OCI-LY7 (cell line): ENCODE results near the gene HELZ. TPM values are rescaled to one million over a fixed set of nuclear protein-coding genes. Genes with fewer than 3 reads are reported as not detected.

Experiments used
- BruUV-seq: library from RNA; stranded (reverse); fragments of 400-500 nt; replicated peaks from 2 replicates; lab custom pipeline; 2021; lab: Mats Ljungman, UMichigan
- CTCF ChIA-PET: fragments of 300-600 bp; sonication (Branson Sonifier 250); formaldehyde crosslinking; loops from one replicate; lab custom pipeline; 2022; ENCODE audit warnings: antibody characterized with exemption; ENCODE audit not compliant: unreplicated experiment; lab: Charles Lee
- POLR2A ChIA-PET: fragments of 300-600 bp; sonication (Branson Sonifier 250); formaldehyde crosslinking; loops from one replicate; lab custom pipeline; 2022; ENCODE audit warnings: antibody characterized with exemption; lab: Charles Lee
- DNase-seq: peaks from one replicate; pipeline ENCODE4 v3.0.0-alpha.2; 2015; ENCODE audit warnings: low spot score
- H2AFZ ChIP-seq: fragments of 200-600 bp; sonication (generic), shearing (Covaris generic); 2 replicates; pipeline ENCODE4 v1.6.1; 2014; ENCODE audit warnings: mild to moderate bottlenecking, antibody characterized with exemption, low read length, moderate library complexity
- H3K27ac ChIP-seq: fragments of 200-600 bp; sonication (generic); 2 replicates; pipeline ENCODE4 v1.5.1; 2014; ENCODE audit warnings: mixed run types, low read depth, mild to moderate bottlenecking, moderate library complexity, low read length, inconsistent platforms; ENCODE audit not compliant: poor library complexity, severe bottlenecking
- H3K36me3 ChIP-seq: fragments of 200-600 bp; sonication (generic); 2 replicates; pipeline ENCODE4 v1.6.1; 2014; ENCODE audit warnings: mild to moderate bottlenecking, antibody characterized with exemption, low read length, moderate library complexity, mixed read lengths; ENCODE audit not compliant: insufficient read depth
- H3K4me1 ChIP-seq: fragments of 200-600 bp; sonication (generic); 2 replicates; pipeline ENCODE4 v1.5.1; 2014; ENCODE audit warnings: mild to moderate bottlenecking, low read length; ENCODE audit not compliant: insufficient read depth, poor library complexity, severe bottlenecking
- H3K4me2 ChIP-seq: fragments of 200-600 bp; sonication (generic); 2 replicates; pipeline ENCODE4 v1.6.1; 2014; ENCODE audit warnings: mild to moderate bottlenecking, low read length
- H3K4me3 ChIP-seq: fragments of 200-600 bp; sonication (generic); 2 replicates; pipeline ENCODE4 v1.5.1; 2014; ENCODE audit warnings: mild to moderate bottlenecking, low read depth, low read length; ENCODE audit not compliant: poor library complexity, severe bottlenecking
- H3K79me2 ChIP-seq: fragments of 200-600 bp; sonication (generic); 2 replicates; pipeline ENCODE4 v1.6.1; 2016; ENCODE audit warnings: low read depth, mild to moderate bottlenecking, low read length, moderate library complexity, mixed read lengths; ENCODE audit not compliant: insufficient read depth
- H3K9me2 ChIP-seq: fragments of 200-600 bp; sonication (generic); 2 replicates; pipeline ENCODE4 v1.6.1; 2016; ENCODE audit warnings: mild to moderate bottlenecking, low read length, mixed read lengths; ENCODE audit not compliant: insufficient read depth
- H3K9me3 ChIP-seq: fragments of 200-600 bp; sonication (generic); 2 replicates; pipeline ENCODE4 v1.6.1; 2014; ENCODE audit warnings: mild to moderate bottlenecking, mixed run types, low read length, mixed read lengths
- H4K20me1 ChIP-seq: fragments of 200-600 bp; sonication (generic); 2 replicates; pipeline ENCODE4 v1.6.1; 2014; ENCODE audit warnings: mild to moderate bottlenecking, antibody characterized with exemption, low read length, moderate library complexity, mixed read lengths; ENCODE audit not compliant: insufficient read depth
- CTCF ChIP-seq: fragments of 200-600 bp; sonication (generic); conservative IDR thresholded peaks from 2 replicates; pipeline ENCODE4 v1.5.1; 2014; ENCODE audit warnings: mild to moderate bottlenecking, antibody characterized with exemption, low read length, moderate library complexity, mixed read lengths
- EZH2phosphoT487 ChIP-seq: fragments of 200-600 bp; sonication (generic); IDR thresholded peaks from 2 replicates; pipeline ENCODE4 v1.6.1; 2018; ENCODE audit warnings: low read depth, borderline replicate concordance, mild to moderate bottlenecking, mixed run types, antibody characterized with exemption, low read length, moderate library complexity, mixed read lengths
- intact Hi-C: fragments of 100-400 bp; cut with micrococcal nuclease; formaldehyde crosslinking; loops from one replicate; pipeline ENCODE4 v1.10.0; 2022; ENCODE audit not compliant: unreplicated experiment
- total RNA-seq, 2 experiments: library from RNA; depleted of rRNA in 1 of 2; stranded (reverse); fragments of >200 nt in 1 of 2; shearing (Covaris generic) in 1 of 2; gene quantifications; 2 replicates each; pipeline ENCODE4 v1.2.3, GENCODE V29; 2014 to 2022

Gene HELZ
- total RNA-seq, 2 experiments from 2014 or later, result 33.9 to 58.9 TPM

- CTCF ChIA-PET, result no interaction called here
- H3K4me2 ChIP-seq, result no peak overlapping the region
- peaks cover 2% of the 10 kb centered on the region for H3K4me1 ChIP-seq
- no peaks in the 10 kb centered on the region for H3K36me3 ChIP-seq
- POLR2A ChIA-PET, result no interaction called here
- no peaks in the 10 kb centered on the region for H3K9me2 ChIP-seq
- TF ChIP-seq CTCF, result no peak
- TF ChIP-seq EZH2phosphoT487, result no peak
- no peak overlapping the region for H3K4me3 ChIP-seq
- H4K20me1 ChIP-seq, result no peaks in the 10 kb centered on the region
- intact Hi-C loops, result no loop called here
- H2AFZ ChIP-seq, result no peak overlapping the region
- H3K27ac ChIP-seq, result no peak overlapping the region
- BruUV-seq, result no TSS peak
- no peaks in the 10 kb centered on the region for H3K79me2 ChIP-seq
- no peak for DNase-seq
- H3K9me3 ChIP-seq, result peaks cover 13% of the 10 kb centered on the region; the same call in 1 of the 2 replicates
Observed at GRCh38 chr17:67051155-67051538, 193.8 kb downstream of the HELZ start.

GRCh38 chr17:67050471-67051154, 194.4 kb downstream of the HELZ start:
- intact Hi-C loops, result no loop called here
- Histone ChIP-seq H3K4me2 (no peak overlapping the region), H3K4me1 (no peaks in the 10 kb centered on the region), H3K4me3 (no peak overlapping the region), H3K79me2 (no peaks in the 10 kb centered on the region), H2AFZ (no peak overlapping the region), H3K36me3 (no peaks in the 10 kb centered on the region), H3K9me3 (peaks cover 13% of the 10 kb centered on the region; the same call in 1 of the 2 replicates), H3K9me2 (no peaks in the 10 kb centered on the region), H4K20me1 (no peaks in the 10 kb centered on the region), H3K27ac (no peak overlapping the region)
- ChIA-PET POLR2A (no interaction called here), CTCF (no interaction called here)
- no peak for DNase-seq
- BruUV-seq, result no TSS peak
- TF ChIP-seq CTCF (no peak), EZH2phosphoT487 (no peak)

GRCh38 chr17:67050066-67050465, 194.9 kb downstream of the HELZ start:
- TF ChIP-seq CTCF, result no peak
- TF ChIP-seq EZH2phosphoT487, result no peak
- DNase-seq, result no peak
- H3K27ac ChIP-seq, result no peak overlapping the region
- no peaks in the 10 kb centered on the region for H4K20me1 ChIP-seq
- no peaks in the 10 kb centered on the region for H3K36me3 ChIP-seq
- CTCF ChIA-PET, result no interaction called here
- no peaks in the 10 kb centered on the region for H3K9me2 ChIP-seq
- no peak overlapping the region for H2AFZ ChIP-seq
- H3K4me1 ChIP-seq, result no peaks in the 10 kb centered on the region
- H3K4me3 ChIP-seq, result no peak overlapping the region
- POLR2A ChIA-PET, result no interaction called here
- H3K9me3 ChIP-seq, result peaks cover 13% of the 10 kb centered on the region; the same call in 1 of the 2 replicates
- intact Hi-C loops, result no loop called here
- no peak overlapping the region for H3K4me2 ChIP-seq
- BruUV-seq, result no TSS peak
- H3K79me2 ChIP-seq, result no peaks in the 10 kb centered on the region
